Adrenal gland (tissue), 5 donors: ENCODE data around the gene RPAP2.

Experiments
- CTCF ChIP-seq, 6 experiments: fragments of 450-650 bp in 4 of 6; fragments of 200-600 bp in 2 of 6; sonication (generic) in 1 of 6; IDR thresholded peaks; 1 replicate in 5 of 6; 2 replicates in 1 of 6; pipeline versions ENCODE4 v1.5.1 to v1.8.0; 2016 to 2021; ENCODE audit warnings: antibody characterized with exemption in 6 of 6, mild to moderate bottlenecking in 2 of 6, moderate library complexity in 1 of 6
- POLR2A ChIP-seq, 2 donors: fragments of 450-650 bp; IDR thresholded peaks; one replicate each; pipeline ENCODE4 v1.6.1; 2017; ENCODE audit warnings: antibody characterized with exemption in 2 of 2, mild to moderate bottlenecking in 2 of 2, moderate library complexity in 1 of 2
- donor health status: DM: no; HTN: no; CAD: no.

- TF ChIP-seq CTCF (IDR thresholded peaks at IDR 0.05) (no peak), POLR2A (IDR thresholded peaks at IDR 0.05) (no peak)
These were observed 41.3 kb downstream of the RPAP2 start for GRCh38 chr1:92340154-92340553.
